SH-SY5Y (cell line): Measurements from ENCODE around the gene HSD11B1.

ENCODE experiments used
- GATA2 ChIP-seq: IDR thresholded peaks from 2 replicates; pipeline ENCODE4 v1.6.1; 2011; ENCODE audit warnings: mild to moderate bottlenecking, low read depth, low read length
- GATA3 ChIP-seq: IDR thresholded peaks from 2 replicates; pipeline ENCODE4 v1.6.1; 2011; ENCODE audit warnings: low read depth, mild to moderate bottlenecking, low read length, moderate library complexity

DNA sequence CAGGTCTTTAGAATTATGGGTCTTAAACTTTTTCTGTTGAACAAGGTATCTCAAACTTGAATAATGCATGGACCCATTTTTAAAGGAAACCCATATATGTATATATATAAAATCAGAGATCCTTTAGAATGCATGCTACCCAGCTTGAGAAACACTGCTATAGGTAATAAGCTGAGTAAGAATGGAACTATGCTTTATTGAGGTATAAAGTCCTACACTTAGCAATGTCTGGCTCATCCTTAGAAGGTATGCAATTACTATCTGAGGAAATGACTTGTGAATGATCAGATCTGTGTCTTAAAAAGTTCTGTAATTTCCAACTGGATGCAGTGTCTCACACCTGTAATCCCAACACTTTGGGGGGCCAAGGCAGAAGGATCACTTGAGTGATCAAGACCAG, 62.5 kb downstream of the HSD11B1 start:
- TF ChIP-seq GATA3: no peak
- TF ChIP-seq GATA2: no peak
